ENCODE results near the gene FLNB. TPM values are rescaled to one million over a fixed set of nuclear protein-coding genes. Genes with fewer than 3 reads are reported as not detected.

The FLNB gene
- total and polyA plus RNA-seq, 2 of the 13 experiments (the other 11 are each of a cell fraction or from before 2014, with no cell fraction given), result 106 to 130 TPM

DNA sequence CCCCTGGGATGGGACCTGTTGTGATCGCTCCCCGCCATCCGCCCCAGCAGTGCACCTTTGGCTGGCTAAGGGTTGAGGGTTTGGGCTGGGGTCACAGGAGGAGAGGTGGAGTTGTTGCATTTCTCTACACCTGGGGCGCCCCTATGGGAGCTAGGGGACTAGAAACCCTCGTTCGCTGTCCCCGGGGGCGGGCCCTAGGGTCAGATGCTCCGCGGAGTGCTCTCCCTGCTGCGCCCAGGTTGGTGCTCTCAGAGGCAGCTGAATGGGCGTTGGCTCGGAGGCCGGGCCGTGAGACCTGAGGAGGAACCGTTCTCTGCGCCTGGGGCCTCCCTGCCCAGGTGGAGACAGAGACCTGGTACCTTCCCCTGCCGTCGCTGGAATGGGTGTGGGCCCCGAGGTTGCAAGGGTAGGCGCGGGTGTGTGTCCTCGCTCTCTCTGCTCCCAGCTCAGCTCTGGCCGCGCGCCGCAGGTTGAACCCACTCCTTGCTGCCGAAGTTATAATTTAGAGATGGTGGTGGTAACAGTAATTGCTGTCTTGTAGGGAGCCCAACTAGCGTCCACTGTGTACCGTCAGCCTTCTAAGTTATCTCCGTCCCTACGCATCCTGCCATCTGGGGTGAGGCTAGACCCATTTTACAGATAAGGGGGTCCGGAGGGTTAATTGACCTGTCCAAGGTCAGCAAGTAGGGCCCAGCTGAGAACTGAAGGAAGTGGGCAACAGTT lies 965 bp downstream of the FLNB start (continued):
- TF ChIP-seq THAP9 (CRISPR knock-in tag; IDR thresholded peaks at IDR 0.05; ENCODE audit: borderline replicate concordance) (0 out of 2 replicates have a peak, but pooled peaks have one; percentile 3), AKAP8 (CRISPR knock-in tag; IDR thresholded peaks at IDR 0.05) (peak; percentile 52; the same call in 1 of the 2 replicates), SETDB1 (CRISPR knock-in tag; IDR thresholded peaks at IDR 0.05; ENCODE audit: borderline replicate concordance) (no peak), ZFYVE20 (CRISPR knock-in tag; IDR thresholded peaks at IDR 0.05; ENCODE audit: borderline replicate concordance, low read depth) (no peak), HNRNPLL (IDR thresholded peaks at IDR 0.05; ENCODE audit: low read depth, low read length, poor library complexity, severe bottlenecking) (no peak), ZMYM2 (CRISPR knock-in tag; IDR thresholded peaks at IDR 0.05) (no peak), ZNF614 (CRISPR knock-in tag; IDR thresholded peaks at IDR 0.05; ENCODE audit: borderline replicate concordance) (no peak), ZNF687 (CRISPR knock-in tag; IDR thresholded peaks at IDR 0.05) (peak; percentile 25; the same call in 1 of the 2 replicates), REXO4 (CRISPR knock-in tag; IDR thresholded peaks at IDR 0.05; ENCODE audit: borderline replicate concordance) (no peak), SIX1 (CRISPR knock-in tag; IDR thresholded peaks at IDR 0.05; ENCODE audit: borderline replicate concordance) (no peak), ZNF263 (CRISPR knock-in tag; IDR thresholded peaks at IDR 0.05) (peak; percentile 92), NFYB (CRISPR knock-in tag; IDR thresholded peaks at IDR 0.05) (no peak), SSRP1 (CRISPR knock-in tag; IDR thresholded peaks at IDR 0.05) (no peak), ELF3 (CRISPR knock-in tag; IDR thresholded peaks at IDR 0.05) (no peak), ZNF256 (CRISPR knock-in tag; conservative IDR thresholded peaks at IDR 0.05) (no peak), AGO1 (IDR thresholded peaks at IDR 0.05; ENCODE audit: low read depth, low read length, poor library complexity, severe bottlenecking) (peak; percentile 78)
- TF ChIP-seq, protein P1, sequence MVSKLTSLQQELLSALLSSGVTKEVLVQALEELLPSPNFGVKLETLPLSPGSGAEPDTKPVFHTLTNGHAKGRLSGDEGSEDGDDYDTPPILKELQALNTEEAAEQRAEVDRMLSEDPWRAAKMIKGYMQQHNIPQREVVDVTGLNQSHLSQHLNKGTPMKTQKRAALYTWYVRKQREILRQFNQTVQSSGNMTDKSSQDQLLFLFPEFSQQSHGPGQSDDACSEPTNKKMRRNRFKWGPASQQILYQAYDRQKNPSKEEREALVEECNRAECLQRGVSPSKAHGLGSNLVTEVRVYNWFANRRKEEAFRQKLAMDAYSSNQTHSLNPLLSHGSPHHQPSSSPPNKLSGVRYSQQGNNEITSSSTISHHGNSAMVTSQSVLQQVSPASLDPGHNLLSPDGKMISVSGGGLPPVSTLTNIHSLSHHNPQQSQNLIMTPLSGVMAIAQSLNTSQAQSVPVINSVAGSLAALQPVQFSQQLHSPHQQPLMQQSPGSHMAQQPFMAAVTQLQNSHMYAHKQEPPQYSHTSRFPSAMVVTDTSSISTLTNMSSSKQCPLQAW (CRISPR knock-in tag; IDR thresholded peaks at IDR 0.05), result no peak
- TF ChIP-seq, protein P2, sequence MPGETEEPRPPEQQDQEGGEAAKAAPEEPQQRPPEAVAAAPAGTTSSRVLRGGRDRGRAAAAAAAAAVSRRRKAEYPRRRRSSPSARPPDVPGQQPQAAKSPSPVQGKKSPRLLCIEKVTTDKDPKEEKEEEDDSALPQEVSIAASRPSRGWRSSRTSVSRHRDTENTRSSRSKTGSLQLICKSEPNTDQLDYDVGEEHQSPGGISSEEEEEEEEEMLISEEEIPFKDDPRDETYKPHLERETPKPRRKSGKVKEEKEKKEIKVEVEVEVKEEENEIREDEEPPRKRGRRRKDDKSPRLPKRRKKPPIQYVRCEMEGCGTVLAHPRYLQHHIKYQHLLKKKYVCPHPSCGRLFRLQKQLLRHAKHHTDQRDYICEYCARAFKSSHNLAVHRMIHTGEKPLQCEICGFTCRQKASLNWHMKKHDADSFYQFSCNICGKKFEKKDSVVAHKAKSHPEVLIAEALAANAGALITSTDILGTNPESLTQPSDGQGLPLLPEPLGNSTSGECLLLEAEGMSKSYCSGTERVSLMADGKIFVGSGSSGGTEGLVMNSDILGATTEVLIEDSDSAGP (CRISPR knock-in tag; IDR thresholded peaks at IDR 0.05; ENCODE audit: borderline replicate concordance), result peak; percentile 61; the same call in 1 of the 2 replicates
